LNCAP (cell line): ENCODE measurements around the gene TRIO.

Experiments used
- CTCF ChIP-seq: fragments of 450-650 bp; IDR thresholded peaks from 2 replicates; pipeline ENCODE4 v1.5.1; 2017; ENCODE audit warnings: mild to moderate bottlenecking

Gene TRIO

GRCh38 chr5:14108170-14108996 is 34.8 kb upstream of the TRIO start:
- TF ChIP-seq CTCF = peak; percentile 49

- no peak for TF ChIP-seq CTCF
Observed at GRCh38 chr5:14109041-14109747, 33.9 kb upstream of the TRIO start.

GRCh38 chr5:14109771-14110170 is 33.4 kb upstream of the TRIO start:
- TF ChIP-seq CTCF = no peak

- no peak for TF ChIP-seq CTCF
Observed at GRCh38 chr5:14110196-14110595, 32.9 kb upstream of the TRIO start.

- no peak for TF ChIP-seq CTCF
Observed at GRCh38 chr5:14110680-14111079, 32.5 kb upstream of the TRIO start.

- TF ChIP-seq CTCF = no peak
Observed at GRCh38 chr5:14112998-14113652, 30.0 kb upstream of the TRIO start.

- no peak for TF ChIP-seq CTCF
Observed at GRCh38 chr5:14114615-14115251, 28.4 kb upstream of the TRIO start.
